ENCODE data around the gene CD33. TPM values are rescaled to one million over a fixed set of nuclear protein-coding genes. Genes with fewer than 3 reads are reported as not detected.

The CD33 gene
- total RNA-seq, 1 experiment from 2014 or later = 0.35 TPM

DNA sequence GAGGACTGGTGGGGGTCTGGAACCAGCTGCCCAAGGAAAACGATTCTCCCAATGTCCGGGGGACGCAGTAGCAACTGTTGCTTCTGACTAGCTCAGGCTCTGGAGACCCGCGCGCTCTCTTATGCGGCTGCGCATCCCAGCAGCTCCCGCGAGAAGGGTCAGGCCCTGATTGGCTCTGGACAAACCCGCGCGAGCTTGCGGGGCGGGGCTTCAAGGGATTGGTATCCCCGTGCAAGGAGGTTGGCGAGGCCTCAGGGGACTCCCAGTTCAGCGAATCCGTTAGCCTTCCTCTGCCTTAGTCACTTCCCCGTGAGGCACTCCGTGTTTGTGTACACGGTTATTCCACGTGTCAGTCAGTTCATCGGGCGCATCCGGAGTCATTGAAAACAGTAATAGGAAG is 46.2 kb downstream of the CD33 start:
- H3K9me3 Mint-ChIP-seq = no peaks in the 10 kb centered on the region

More for the DNA sequence above, 46.2 kb downstream of the CD33 start:
- H3K23ac ChIP-seq (ENCODE audit: insufficient read length, low read depth, low read length) = no peak overlapping the region
- no peaks in the 10 kb centered on the region for H4K20me1 ChIP-seq (ENCODE audit: control insufficient read depth, insufficient read depth, insufficient read length)
- H3K27me3 ChIP-seq (ENCODE audit: insufficient read depth, low read length) = peaks cover 3% of the 10 kb centered on the region
- H4K8ac ChIP-seq (replicated peaks; ENCODE audit: insufficient read length, low read depth, low read length) = no peak overlapping the region
- no peaks in the 10 kb centered on the region for H3K36me3 Mint-ChIP-seq (ENCODE audit: insufficient read depth in 1 of 3, low read depth in 3 of 3)
- H3K9me3 ChIP-seq (ENCODE audit: control insufficient read depth, low read depth, low read length) = no peaks in the 10 kb centered on the region
- no peak overlapping the region for H2BK12ac ChIP-seq (ENCODE audit: insufficient read length, low read depth, low read length)
- no peak overlapping the region for H2BK120ac ChIP-seq (ENCODE audit: low read depth, low read length, poor library complexity, severe bottlenecking)
- H4K91ac ChIP-seq (ENCODE audit: insufficient read length, low read depth, low read length) = no peak overlapping the region
- H2AFZ ChIP-seq (ENCODE audit: low read length) = no peak overlapping the region
- H3K4me1 Mint-ChIP-seq = peaks cover 0 to 15% of the 10 kb centered on the region in 2 experiments; a peak in 2 of 4 replicates
- no peak overlapping the region for H3K4me2 ChIP-seq (ENCODE audit: insufficient read depth, insufficient read length, low read length)
- no peaks in the 10 kb centered on the region for H3K79me1 ChIP-seq (ENCODE audit: insufficient read depth, low read depth, low read length, poor library complexity, severe bottlenecking)
- no peak overlapping the region for H4K5ac ChIP-seq (ENCODE audit: insufficient read length, low read depth, low read length)
- H3K14ac ChIP-seq (ENCODE audit: insufficient read depth, low read length) = no peak overlapping the region
- no peak overlapping the region for H3K9ac ChIP-seq (ENCODE audit: extremely low read depth, insufficient read length, low read length)
- no peaks in the 10 kb centered on the region for H3K79me2 ChIP-seq (ENCODE audit: insufficient read depth, low read length)
- no peak overlapping the region for H3T11ph ChIP-seq (ENCODE audit: low read length)
- no peaks in the 10 kb centered on the region for H3K4me1 ChIP-seq (ENCODE audit: insufficient read depth, low read length)
- no peaks in the 10 kb centered on the region; the same call in none of the 2 replicates for H3K27me3 Mint-ChIP-seq (ENCODE audit: low read depth)
- H3K4ac ChIP-seq (ENCODE audit: low read depth, low read length) = no peak overlapping the region
- no peak overlapping the region for H3K18ac ChIP-seq (ENCODE audit: insufficient read length, low read depth, low read length)
- H2BK15ac ChIP-seq (ENCODE audit: low read depth, low read length) = no peak overlapping the region
- H3K27ac ChIP-seq (ENCODE audit: insufficient read length, low read depth, low read length) = no peak overlapping the region
- H3K23me2 ChIP-seq (ENCODE audit: insufficient read length, low read depth, low read length, poor library complexity, severe bottlenecking) = no peaks in the 10 kb centered on the region
- TF ChIP-seq, protein P1, sequence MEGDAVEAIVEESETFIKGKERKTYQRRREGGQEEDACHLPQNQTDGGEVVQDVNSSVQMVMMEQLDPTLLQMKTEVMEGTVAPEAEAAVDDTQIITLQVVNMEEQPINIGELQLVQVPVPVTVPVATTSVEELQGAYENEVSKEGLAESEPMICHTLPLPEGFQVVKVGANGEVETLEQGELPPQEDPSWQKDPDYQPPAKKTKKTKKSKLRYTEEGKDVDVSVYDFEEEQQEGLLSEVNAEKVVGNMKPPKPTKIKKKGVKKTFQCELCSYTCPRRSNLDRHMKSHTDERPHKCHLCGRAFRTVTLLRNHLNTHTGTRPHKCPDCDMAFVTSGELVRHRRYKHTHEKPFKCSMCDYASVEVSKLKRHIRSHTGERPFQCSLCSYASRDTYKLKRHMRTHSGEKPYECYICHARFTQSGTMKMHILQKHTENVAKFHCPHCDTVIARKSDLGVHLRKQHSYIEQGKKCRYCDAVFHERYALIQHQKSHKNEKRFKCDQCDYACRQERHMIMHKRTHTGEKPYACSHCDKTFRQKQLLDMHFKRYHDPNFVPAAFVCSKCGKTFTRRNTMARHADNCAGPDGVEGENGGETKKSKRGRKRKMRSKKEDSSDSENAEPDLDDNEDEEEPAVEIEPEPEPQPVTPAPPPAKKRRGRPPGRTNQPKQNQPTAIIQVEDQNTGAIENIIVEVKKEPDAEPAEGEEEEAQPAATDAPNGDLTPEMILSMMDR (conservative IDR thresholded peaks at IDR 0.05) = no peak
- H2BK20ac ChIP-seq (ENCODE audit: low read depth, low read length, poor library complexity, severe bottlenecking) = no peak overlapping the region
- H3K27ac Mint-ChIP-seq = peak overlapping the region in 1 of 3 experiments; percentile 17; a peak in 1 of 7 replicates
- H2BK5ac ChIP-seq (ENCODE audit: insufficient read length, low read length) = no peak overlapping the region
- no CpG with 5 or more reads among the region's 26 CpGs for WGBS (ENCODE audit: extremely low coverage, insufficient read length, low lambda C conversion rate)
- H2AK5ac ChIP-seq (ENCODE audit: insufficient read length, low read length) = no peak overlapping the region
- no peak overlapping the region for H3K56ac ChIP-seq (ENCODE audit: insufficient read length, low read depth, low read length)
- peak; percentile 66 for DNase-seq
- H3K4me3 Mint-ChIP-seq = no peak overlapping the region

Data from H9 (cell line).